ENCODE measurements around the gene ANKRD1. TPM values are rescaled to one million over a fixed set of nuclear protein-coding genes. Genes with fewer than 3 reads are reported as not detected.

Gene ANKRD1
- total RNA-seq, 1 experiment from 2014 or later = not detected

GRCh38 chr10:90929179-90929578 lies 8.3 kb upstream of the ANKRD1 start:
- H3K9ac ChIP-seq (ENCODE audit: low read length) = no peak overlapping the region
- H3K4me3 ChIP-seq (replicated peaks in 1 of 2; ENCODE audit: low read depth in 1 of 2, low read length in 2 of 2) = no peak overlapping the region
- H3K79me2 ChIP-seq (ENCODE audit: insufficient read depth, low read length) = no peaks in the 10 kb centered on the region
- no peaks in the 10 kb centered on the region for H3K9me3 ChIP-seq (ENCODE audit: control insufficient read depth in 1 of 2, insufficient read depth in 1 of 2, low read depth in 1 of 2, low read length in 2 of 2)
- ChIA-PET CTCF (interaction anchor here (1.3 kb wide), 1 partner anchor 17 kb away, joined by 4 read pairs; no protein-coding TSS in a partner anchor), RAD21 (ENCODE audit: low non-redundant PET in 1 of 2, low total read pairs in 2 of 2, uncharacterized antibody in 2 of 2, unreplicated experiment in 2 of 2) (no interaction called here), POLR2A (no interaction called here)
- DNase-seq (ENCODE audit: low read depth, low spot score) (no peak), ATAC-seq (no peak)
- no peaks in the 10 kb centered on the region for H3K27me3 ChIP-seq (ENCODE audit: insufficient read depth, low read length)
- H3K4me2 ChIP-seq (ENCODE audit: low read length) = no peak overlapping the region
- no TSS peak for BruUV-seq (replicated peaks)
- H4K20me1 ChIP-seq (ENCODE audit: insufficient read depth) = no peaks in the 10 kb centered on the region
- intact Hi-C loops (cut with micrococcal nuclease) = no loop called here
- H3K4me1 ChIP-seq (ENCODE audit: control insufficient read depth in 1 of 2, insufficient read depth in 2 of 2, low read length in 2 of 2) = peaks cover 15 to 27% of the 10 kb centered on the region in 2 experiments
- no peak overlapping the region for H2AFZ ChIP-seq (ENCODE audit: low read depth, low read length, poor library complexity, severe bottlenecking)
- TF ChIP-seq CBX3 (IDR thresholded peaks at IDR 0.05; ENCODE audit: low read depth) = no peak
- no peak for TF ChIP-seq JUND (IDR thresholded peaks at IDR 0.05)
- no peak for TF ChIP-seq TCF7L2 (IDR thresholded peaks at IDR 0.05; ENCODE audit: borderline replicate concordance, extremely low read depth, insufficient read depth, insufficient read length)
- TF ChIP-seq SRF (IDR thresholded peaks at IDR 0.05; ENCODE audit: low read depth) = no peak
- no peak for TF ChIP-seq SIN3A (IDR thresholded peaks at IDR 0.05; ENCODE audit: low read depth)
- no peak for TF ChIP-seq POLR2A (IDR thresholded peaks at IDR 0.05; ENCODE audit: borderline replicate concordance, extremely low read depth, insufficient read depth, insufficient read length)
- no peak for TF ChIP-seq REST (IDR thresholded peaks at IDR 0.05; ENCODE audit: low read depth)
- TF ChIP-seq YY1 (IDR thresholded peaks at IDR 0.05; ENCODE audit: extremely low read depth, insufficient replicate concordance, low read depth, low read length) = no peak
- TF ChIP-seq ZFX (IDR thresholded peaks at IDR 0.05) = no peak
- no peak for TF ChIP-seq MAX (IDR thresholded peaks at IDR 0.05)
- TF ChIP-seq ATF3 (IDR thresholded peaks at IDR 0.05) = no peak
- TF ChIP-seq SP1 (IDR thresholded peaks at IDR 0.05; ENCODE audit: low read depth) = no peak
- no peak for TF ChIP-seq CEBPB (IDR thresholded peaks at IDR 0.05; ENCODE audit: low read depth)
- H3K9me2 ChIP-seq (ENCODE audit: insufficient read depth) = no peaks in the 10 kb centered on the region
- H3K27ac ChIP-seq (ENCODE audit: low read depth, low read length) = no peak overlapping the region
- H3K36me3 ChIP-seq (ENCODE audit: control insufficient read depth in 1 of 2, insufficient read depth in 2 of 2, low read length in 2 of 2) = no peaks in the 10 kb centered on the region
